GM19397 (cell line): ENCODE results near the gene CDC20.

Experiments
- ATAC-seq: cut with Tn5 transposase; IDR thresholded peaks from one replicate; pipeline ENCODE4 v1.9.1; 2021; ENCODE audit warnings: mild to moderate bottlenecking, moderate library complexity; ENCODE audit not compliant: unreplicated experiment

Gene CDC20

GRCh38 chr1:43358746-43359693 is at the start of gene CDC20:
Gene CDC20 (plus strand): TSS chr1:43358981. CDS start chr1:43359216, 235 bp downstream.
- peak; percentile 93 for ATAC-seq

- ATAC-seq = no peak
Measured at GRCh38 chr1:43309405-43310025, 49.3 kb upstream of the CDC20 start.

- no peak for ATAC-seq
Measured at GRCh38 chr1:43311521-43311920, 47.3 kb upstream of the CDC20 start.

- ATAC-seq = no peak
Measured at GRCh38 chr1:43312212-43312623, 46.6 kb upstream of the CDC20 start.

GRCh38 chr1:43312663-43313515 is 45.9 kb upstream of the CDC20 start:
- no peak for ATAC-seq

- ATAC-seq = no peak
Measured at GRCh38 chr1:43313771-43314170, 45.0 kb upstream of the CDC20 start.

GRCh38 chr1:43314233-43314632 is 44.5 kb upstream of the CDC20 start:
- ATAC-seq = no peak

- ATAC-seq = no peak
Measured at GRCh38 chr1:43315481-43315880, 43.3 kb upstream of the CDC20 start.

- ATAC-seq = no peak
Measured at GRCh38 chr1:43315963-43316737, 42.6 kb upstream of the CDC20 start.

GRCh38 chr1:43316738-43317520 is 41.9 kb upstream of the CDC20 start:
- ATAC-seq = no peak

- no peak for ATAC-seq
Measured at GRCh38 chr1:43317817-43318471, 40.8 kb upstream of the CDC20 start.

- ATAC-seq = no peak
Measured at GRCh38 chr1:43318831-43319230, 40.0 kb upstream of the CDC20 start.

GRCh38 chr1:43319288-43319687 is 39.5 kb upstream of the CDC20 start:
- no peak for ATAC-seq

GRCh38 chr1:43319766-43320165 is 39.0 kb upstream of the CDC20 start:
- ATAC-seq = no peak

GRCh38 chr1:43321331-43321891 is 37.4 kb upstream of the CDC20 start:
- ATAC-seq = no peak

GRCh38 chr1:43322506-43322905 is 36.3 kb upstream of the CDC20 start:
- ATAC-seq = no peak

GRCh38 chr1:43324810-43325209 is 34.0 kb upstream of the CDC20 start:
- ATAC-seq = no peak

- no peak for ATAC-seq
Measured at GRCh38 chr1:43325381-43325780, 33.4 kb upstream of the CDC20 start.
